Measurements from ENCODE around the gene TRMT10A. TPM values are rescaled to one million over a fixed set of nuclear protein-coding genes. Genes with fewer than 3 reads are reported as not detected.

Gene TRMT10A
- total RNA-seq, 1 donor from 2014 or later: 5.6 TPM

Other genes with a start within 250 kb of the TRMT10A start
- gene ADH1B, start 242.6 kb downstream of the TRMT10A start, total RNA-seq (ENCODE audit: unreplicated experiment): not detected
- gene ADH1C, start 211.3 kb downstream of the TRMT10A start, total RNA-seq (ENCODE audit: unreplicated experiment): not detected
- not detected for gene ADH7, start 128.7 kb downstream of the TRMT10A start, total RNA-seq (ENCODE audit: unreplicated experiment)
- not detected for gene C4orf17, start 53.0 kb downstream of the TRMT10A start, total RNA-seq (ENCODE audit: unreplicated experiment)
- 0.26 TPM for gene MTTP, start 10.8 kb upstream of the TRMT10A start, total RNA-seq (ENCODE audit: unreplicated experiment)
- not detected for gene C4orf54, start 93.8 kb upstream of the TRMT10A start, total RNA-seq (ENCODE audit: unreplicated experiment)